Measurements from ENCODE around the gene FIBP. TPM values are rescaled to one million over a fixed set of nuclear protein-coding genes. Genes with fewer than 3 reads are reported as not detected.

The FIBP gene
- total RNA-seq, 2 donors from 2014 or later = 81.0 to 92.0 TPM

DNA sequence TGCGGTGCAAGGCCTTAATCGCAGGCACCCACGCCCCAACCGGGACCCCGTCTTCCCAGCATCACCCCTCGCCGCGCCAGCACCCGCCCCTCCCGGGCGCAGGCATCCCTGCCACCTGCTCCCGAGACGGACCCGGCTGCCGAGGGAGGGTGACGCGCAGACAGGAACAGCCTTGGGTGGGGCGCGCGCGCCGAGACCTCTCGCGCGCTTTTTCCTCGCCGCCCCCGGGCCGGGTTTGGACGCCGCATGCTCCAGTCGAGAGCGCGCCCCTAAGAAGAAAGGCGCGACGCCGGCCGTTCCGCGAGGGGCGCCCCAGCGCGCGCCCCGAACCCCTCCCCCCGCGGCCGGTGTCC, 30.8 kb downstream of the FIBP start:
- peak overlapping the region; percentile 88 for H3K4me3 Mint-ChIP-seq
- 0% methylated on average over 5 to 49 of the region's 49 CpGs for WGBS, 2 experiments (ENCODE audit: insufficient coverage in 1 of 2, insufficient read length in 1 of 2)
- Histone ChIP-seq H3K27ac (ENCODE audit: low read depth, low read length) (peak overlapping the region; percentile 90), H3K36me3 (ENCODE audit: control insufficient read depth, insufficient read depth, low read length) (peaks cover 54% of the 10 kb centered on the region), H3K9ac (ENCODE audit: extremely low read depth, low read length, poor library complexity, severe bottlenecking) (peak overlapping the region; percentile 86), H3K4me1 (ENCODE audit: control insufficient read depth, insufficient read depth, low read length) (peaks cover 9% of the 10 kb centered on the region), H3K4me3 (ENCODE audit: low read length) (peak overlapping the region; percentile 97), H3K27me3 (ENCODE audit: control insufficient read depth, insufficient read depth, low read length, poor library complexity, severe bottlenecking) (no peaks in the 10 kb centered on the region), H3K9me3 (ENCODE audit: control insufficient read depth, low read length) (no peaks in the 10 kb centered on the region)
- peaks cover 21% of the 10 kb centered on the region for H3K4me1 Mint-ChIP-seq
- no peak for DNase-seq
- H3K36me3 Mint-ChIP-seq (ENCODE audit: low read depth) = peaks cover 50% of the 10 kb centered on the region
- peak; percentile 22 for TF ChIP-seq CTCF (conservative IDR thresholded peaks at IDR 0.05)
- H3K27me3 Mint-ChIP-seq (ENCODE audit: insufficient read depth) = no peaks in the 10 kb centered on the region
- no peak overlapping the region for H3K27ac Mint-ChIP-seq
- H3K9me3 Mint-ChIP-seq = no peaks in the 10 kb centered on the region

DNA sequence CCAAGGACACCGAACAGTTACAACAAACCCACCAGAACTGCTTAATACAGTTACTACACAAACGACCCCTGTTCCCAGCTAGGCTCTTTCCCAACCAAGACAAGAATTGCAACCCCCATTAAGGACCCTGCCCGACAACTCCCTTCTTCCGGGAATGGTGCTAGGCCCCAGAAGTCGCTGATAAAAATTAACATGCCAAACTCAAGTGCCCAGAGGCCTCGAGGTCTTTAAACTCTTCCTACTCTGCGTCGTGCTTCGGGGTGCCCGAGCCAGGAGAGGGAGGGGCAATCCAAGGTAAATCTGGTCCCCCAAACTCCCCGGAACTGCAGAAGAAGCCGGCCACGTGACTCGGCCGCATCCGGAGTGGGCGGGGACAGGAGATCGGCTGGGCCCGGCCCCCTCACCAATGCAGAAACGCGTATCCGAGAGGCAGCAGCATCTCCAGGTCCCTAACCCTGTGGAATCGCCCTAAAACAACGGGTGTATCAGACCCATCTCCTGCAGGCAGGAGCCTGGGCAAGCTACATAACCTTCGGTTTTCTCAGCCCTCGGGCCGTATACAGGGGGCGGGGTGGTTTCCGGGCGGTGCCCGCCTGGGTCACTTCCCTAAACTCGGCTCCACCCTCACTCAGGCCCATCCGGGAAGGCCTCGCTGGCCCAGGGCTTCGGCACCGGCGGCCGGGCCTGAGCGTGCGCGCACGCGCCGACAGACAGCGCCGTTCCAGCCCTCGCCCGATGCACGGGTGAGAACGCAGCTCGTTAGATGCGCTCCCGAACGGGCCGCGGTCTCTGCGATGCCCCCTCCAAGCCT, 31.4 kb downstream of the FIBP start:
- Histone ChIP-seq H3K27me3 (ENCODE audit: control insufficient read depth, insufficient read depth, low read length, poor library complexity, severe bottlenecking) (no peaks in the 10 kb centered on the region), H3K4me3 (ENCODE audit: low read length) (peak overlapping the region; percentile 97), H3K9me3 (ENCODE audit: control insufficient read depth, low read length) (no peaks in the 10 kb centered on the region), H3K27ac (ENCODE audit: low read depth, low read length) (peak overlapping the region; percentile 90), H3K9ac (ENCODE audit: extremely low read depth, low read length, poor library complexity, severe bottlenecking) (peak overlapping the region; percentile 86), H3K36me3 (ENCODE audit: control insufficient read depth, insufficient read depth, low read length) (peaks cover 55% of the 10 kb centered on the region), H3K4me1 (ENCODE audit: control insufficient read depth, insufficient read depth, low read length) (peaks cover 4% of the 10 kb centered on the region)
- Mint-ChIP-seq H3K36me3 (ENCODE audit: low read depth) (peaks cover 53% of the 10 kb centered on the region), H3K9me3 (no peaks in the 10 kb centered on the region), H3K27ac (peak overlapping the region; percentile 91), H3K4me1 (peaks cover 21% of the 10 kb centered on the region), H3K4me3 (peak overlapping the region; percentile 88), H3K27me3 (ENCODE audit: insufficient read depth) (no peaks in the 10 kb centered on the region)
- TF ChIP-seq CTCF (conservative IDR thresholded peaks at IDR 0.05) = no peak
- WGBS, 2 experiments (ENCODE audit: insufficient coverage in 1 of 2, insufficient read length in 1 of 2) = 1 to 2% methylated on average over 43 to 57 of the region's 57 CpGs
- DNase-seq = peak; percentile 88

- H3K36me3 ChIP-seq (ENCODE audit: control insufficient read depth, insufficient read depth, low read length) = peaks cover 61% of the 10 kb centered on the region
- WGBS, 2 experiments (ENCODE audit: insufficient coverage in 1 of 2, insufficient read length in 1 of 2) = 92 to 94% methylated on average over 10 to 15 of the region's 15 CpGs
- H3K27ac Mint-ChIP-seq = peak overlapping the region; percentile 91
- H3K4me1 ChIP-seq (ENCODE audit: control insufficient read depth, insufficient read depth, low read length) = no peaks in the 10 kb centered on the region
- H3K9me3 ChIP-seq (ENCODE audit: control insufficient read depth, low read length) = peaks cover 7% of the 10 kb centered on the region
- H3K9me3 Mint-ChIP-seq = no peaks in the 10 kb centered on the region
- peak overlapping the region; percentile 86 for H3K9ac ChIP-seq (ENCODE audit: extremely low read depth, low read length, poor library complexity, severe bottlenecking)
- no peak for TF ChIP-seq CTCF (conservative IDR thresholded peaks at IDR 0.05)
- H3K27me3 Mint-ChIP-seq (ENCODE audit: insufficient read depth) = no peaks in the 10 kb centered on the region
- H3K4me3 ChIP-seq (ENCODE audit: low read length) = peak overlapping the region; percentile 97
- peak overlapping the region; percentile 88 for H3K4me3 Mint-ChIP-seq
- no peak for DNase-seq
- H3K36me3 Mint-ChIP-seq (ENCODE audit: low read depth) = peaks cover 55% of the 10 kb centered on the region
- H3K4me1 Mint-ChIP-seq = peaks cover 15% of the 10 kb centered on the region
- no peaks in the 10 kb centered on the region for H3K27me3 ChIP-seq (ENCODE audit: control insufficient read depth, insufficient read depth, low read length, poor library complexity, severe bottlenecking)
- no peak overlapping the region for H3K27ac ChIP-seq (ENCODE audit: low read depth, low read length)
These were observed 32.3 kb downstream of the FIBP start for GRCh38 chr11:65855927-65856363.
